Stimulated activated naive CD8-positive, alpha-beta T cell treated with anti-CD3 and anti-CD28 coated beads, Interleukin-15, Interleukin-2, amounts not matched to agents 100 ng/mL and 50 ng/mL, for 24 hours (primary cell): ENCODE data around the gene COL8A2.
A peak's percentile ranks its signal among the peaks of the same experiment; 100 is the strongest.

Experiments used
- H3K27ac Mint-ChIP-seq: one replicate; pipeline ENCODE4 v1.8.0; 2021; ENCODE audit warnings: mild to moderate bottlenecking, mixed read lengths
- H3K27me3 Mint-ChIP-seq: one replicate; pipeline ENCODE4 v1.8.0; 2021; ENCODE audit warnings: mixed read lengths
- H3K36me3 Mint-ChIP-seq: one replicate; pipeline ENCODE4 v1.8.0; 2021; ENCODE audit warnings: low read depth, mixed read lengths
- H3K4me1 Mint-ChIP-seq: one replicate; pipeline ENCODE4 v1.8.0; 2021; ENCODE audit warnings: low read depth, mixed read lengths
- H3K4me3 Mint-ChIP-seq: one replicate; pipeline ENCODE4 v1.8.0; 2021; ENCODE audit warnings: mild to moderate bottlenecking, mixed read lengths
- H3K9me3 Mint-ChIP-seq: one replicate; pipeline ENCODE4 v1.8.0; 2021; ENCODE audit warnings: mixed read lengths

COL8A2 gene

DNA sequence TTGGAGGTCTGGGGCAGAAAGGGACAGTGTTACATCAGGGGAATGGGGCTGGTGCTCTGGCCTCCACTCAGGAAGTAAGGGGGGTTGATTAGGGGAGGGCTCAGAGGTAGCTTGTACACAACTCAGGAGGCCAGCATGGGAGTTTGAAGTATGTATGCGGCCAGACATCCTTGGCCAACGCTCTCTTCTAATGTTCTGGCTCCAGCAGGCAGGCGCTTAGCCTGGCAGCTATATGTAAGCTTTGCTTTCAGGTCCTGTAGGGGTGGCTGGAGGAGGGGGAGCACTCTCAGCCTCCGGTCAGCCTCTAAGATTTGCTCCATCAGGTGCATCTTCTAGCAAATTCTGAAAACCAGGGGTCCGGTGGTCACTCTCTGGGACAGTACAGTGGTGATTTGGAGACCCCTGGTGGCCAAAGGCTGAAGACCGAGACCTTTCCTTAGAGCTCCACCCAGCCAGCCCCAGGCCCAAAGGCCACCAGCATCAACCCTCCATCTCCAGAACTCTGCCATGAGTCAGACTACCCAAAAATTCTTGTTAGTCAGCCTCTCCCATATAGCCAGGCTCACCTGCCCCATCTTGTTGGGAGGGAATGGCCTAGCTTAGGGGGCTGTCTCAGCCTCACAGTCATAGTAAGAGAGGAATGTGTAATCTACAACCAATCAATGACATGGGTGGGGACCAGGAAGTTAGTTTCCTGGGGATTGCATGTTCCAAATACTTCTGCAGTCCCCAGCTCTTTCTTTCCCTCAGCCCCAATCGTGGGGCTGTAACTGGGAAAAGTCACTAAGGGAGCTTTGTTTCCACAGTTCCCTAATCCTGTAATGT is 9.7 kb upstream of the COL8A2 start:
- H3K27me3 Mint-ChIP-seq, result no peaks in the 10 kb centered on the region
- no peak overlapping the region for H3K27ac Mint-ChIP-seq

DNA sequence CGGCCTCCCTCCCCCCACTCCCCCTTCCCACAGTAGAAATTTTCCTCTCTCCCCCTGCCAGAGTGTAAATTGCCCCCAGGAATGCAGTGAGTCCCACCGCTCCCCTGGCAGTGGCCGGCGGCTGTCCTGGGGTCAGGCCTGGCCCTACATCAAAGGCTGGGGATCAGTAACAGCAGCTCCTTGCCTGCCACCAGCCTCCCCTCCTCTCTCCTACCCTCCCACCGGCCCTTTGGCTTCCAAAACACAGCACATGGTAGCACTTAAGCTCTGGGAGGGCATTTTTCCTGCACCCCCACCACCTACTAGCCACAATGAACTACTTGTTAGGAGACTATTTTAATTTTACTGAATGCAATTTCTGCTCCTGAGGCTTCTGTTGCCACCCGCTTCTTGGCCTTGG is 9.0 kb upstream of the COL8A2 start:
- Mint-ChIP-seq H3K9me3 (no peaks in the 10 kb centered on the region), H3K27ac (no peak overlapping the region), H3K27me3 (no peaks in the 10 kb centered on the region), H3K4me3 (no peak overlapping the region), H3K36me3 (peaks cover 10% of the 10 kb centered on the region), H3K4me1 (peaks cover 3% of the 10 kb centered on the region)

More for the DNA sequence above, 9.7 kb upstream of the COL8A2 start:
- no peak overlapping the region for H3K4me3 Mint-ChIP-seq
- H3K4me1 Mint-ChIP-seq, result peaks cover 3% of the 10 kb centered on the region
- peaks cover 15% of the 10 kb centered on the region for H3K36me3 Mint-ChIP-seq
- no peaks in the 10 kb centered on the region for H3K9me3 Mint-ChIP-seq

GRCh38 chr1:36133484-36133883 is 8.5 kb upstream of the COL8A2 start:
- Mint-ChIP-seq H3K9me3 (no peaks in the 10 kb centered on the region), H3K4me3 (no peak overlapping the region), H3K27ac (no peak overlapping the region), H3K4me1 (peaks cover 3% of the 10 kb centered on the region), H3K36me3 (peaks cover 7% of the 10 kb centered on the region), H3K27me3 (no peaks in the 10 kb centered on the region)

DNA sequence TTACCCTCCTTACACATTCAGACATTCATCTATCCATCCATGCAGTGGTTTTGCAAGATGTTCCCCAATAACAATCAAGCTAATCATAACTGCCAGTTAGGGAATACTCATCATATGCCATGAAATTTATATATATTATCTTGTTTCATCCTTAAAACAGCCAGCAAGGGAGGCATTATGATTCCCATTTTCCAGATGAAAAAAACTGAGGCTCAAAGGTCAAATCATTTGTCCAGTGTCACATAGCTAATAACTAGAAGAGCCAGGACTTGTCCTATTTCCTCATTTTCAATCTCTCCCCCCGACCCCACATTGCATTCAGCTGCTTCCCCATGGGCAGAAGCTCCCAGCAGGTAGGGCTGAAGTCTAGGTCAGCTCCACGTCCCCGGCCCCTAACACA is 7.0 kb upstream of the COL8A2 start:
- Mint-ChIP-seq H3K36me3 (no peaks in the 10 kb centered on the region), H3K9me3 (no peaks in the 10 kb centered on the region), H3K27ac (no peak overlapping the region), H3K27me3 (no peaks in the 10 kb centered on the region), H3K4me3 (no peak overlapping the region), H3K4me1 (peaks cover 3% of the 10 kb centered on the region)

DNA sequence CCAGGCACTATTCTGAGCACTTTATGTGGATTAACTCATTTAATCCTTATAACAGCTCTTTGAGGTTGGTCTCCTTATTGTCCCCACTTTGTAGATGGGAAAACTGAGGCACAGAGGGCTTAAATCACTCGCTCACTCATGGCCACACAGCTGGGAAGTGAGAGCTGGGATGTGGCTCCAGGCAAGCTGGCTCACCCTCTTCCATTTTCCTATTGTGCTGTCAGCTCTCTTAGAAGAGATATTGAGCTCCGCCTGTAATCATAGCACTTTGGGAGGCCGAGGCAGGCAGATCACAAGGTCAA is 3.8 kb upstream of the COL8A2 start:
- Mint-ChIP-seq H3K4me1 (peaks cover 16% of the 10 kb centered on the region), H3K27me3 (peaks cover 17% of the 10 kb centered on the region), H3K27ac (no peak overlapping the region), H3K4me3 (no peak overlapping the region), H3K36me3 (no peaks in the 10 kb centered on the region), H3K9me3 (no peaks in the 10 kb centered on the region)

DNA sequence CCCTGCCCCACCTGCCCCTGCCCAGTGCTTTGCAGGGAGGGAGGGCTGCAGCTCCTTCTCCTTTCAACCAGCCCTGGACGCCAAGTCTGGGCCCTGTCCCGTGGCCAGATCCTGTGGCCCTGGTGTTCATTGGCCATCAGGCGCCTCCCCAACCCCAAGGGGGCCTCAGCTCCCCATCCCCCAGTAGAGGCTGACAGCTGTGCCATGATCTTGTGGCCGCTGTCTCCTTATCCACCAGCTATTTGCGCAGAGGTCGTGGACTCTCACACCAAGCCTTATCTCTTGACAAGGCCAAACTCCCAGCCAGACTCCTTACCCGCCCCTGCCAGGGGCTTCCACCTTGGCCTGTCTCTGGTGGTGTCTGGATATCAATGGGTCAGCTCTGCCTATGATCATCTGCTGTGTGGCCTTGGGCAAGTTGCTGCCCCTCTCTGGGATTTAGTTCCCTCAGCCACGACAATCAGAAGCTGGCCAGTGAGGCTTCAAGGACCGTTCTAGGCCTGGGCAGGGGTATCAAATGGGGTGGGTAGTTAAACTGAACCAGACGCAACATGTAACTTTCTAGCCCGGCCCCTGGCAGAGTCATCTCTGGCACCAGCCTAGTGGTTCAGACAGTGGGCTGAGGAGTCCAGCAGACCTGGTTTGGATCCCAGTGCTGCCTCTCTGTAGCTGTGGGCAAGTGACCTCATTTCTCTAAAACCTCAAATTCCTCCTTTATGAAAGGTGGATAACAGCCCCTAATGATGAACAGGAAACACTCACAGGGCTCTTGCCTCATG is 3.3 kb upstream of the COL8A2 start:
- Mint-ChIP-seq H3K9me3 (no peaks in the 10 kb centered on the region), H3K27ac (no peak overlapping the region), H3K4me3 (no peak overlapping the region), H3K36me3 (no peaks in the 10 kb centered on the region), H3K4me1 (peaks cover 21% of the 10 kb centered on the region), H3K27me3 (peaks cover 21% of the 10 kb centered on the region)

DNA sequence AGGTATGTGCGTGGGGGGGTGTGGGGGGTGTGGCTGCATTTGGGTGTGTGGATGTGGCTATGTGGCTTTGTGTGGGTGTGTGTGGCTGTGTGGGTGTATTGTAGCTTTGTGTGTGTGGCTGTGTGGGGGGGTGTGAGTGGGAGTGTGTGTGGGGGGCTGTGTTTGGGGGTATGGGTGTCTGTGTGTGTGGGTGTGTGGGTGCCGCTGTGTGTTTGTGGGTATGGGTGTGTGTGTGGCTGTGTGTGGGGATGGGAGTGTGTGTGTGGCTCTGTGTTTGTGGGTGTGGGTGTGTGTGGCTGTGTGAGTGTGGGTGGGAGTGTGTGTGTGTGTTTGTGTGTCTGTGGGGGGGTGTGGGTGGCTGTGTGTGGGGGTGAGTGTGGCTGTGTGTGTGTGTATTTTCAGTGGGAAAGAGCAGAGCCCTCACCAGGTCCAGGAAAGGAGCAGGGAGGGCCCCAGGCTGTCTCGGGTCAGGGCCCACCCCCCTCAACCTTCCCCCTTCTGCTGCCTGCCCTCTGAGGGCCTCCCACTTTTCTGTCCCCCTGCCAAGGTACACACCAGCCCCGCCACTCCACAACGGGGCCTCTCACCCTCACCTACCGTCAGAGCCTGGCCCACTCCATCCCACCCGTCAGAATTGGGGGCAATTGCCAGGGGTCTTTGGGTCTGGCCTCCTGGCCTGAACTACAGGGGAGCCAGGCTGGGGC is 1.9 kb upstream of the COL8A2 start:
- Mint-ChIP-seq H3K4me3 (no peak overlapping the region), H3K4me1 (peaks cover 29% of the 10 kb centered on the region), H3K9me3 (no peaks in the 10 kb centered on the region), H3K27me3 (peaks cover 31% of the 10 kb centered on the region), H3K27ac (no peak overlapping the region), H3K36me3 (no peaks in the 10 kb centered on the region)

DNA sequence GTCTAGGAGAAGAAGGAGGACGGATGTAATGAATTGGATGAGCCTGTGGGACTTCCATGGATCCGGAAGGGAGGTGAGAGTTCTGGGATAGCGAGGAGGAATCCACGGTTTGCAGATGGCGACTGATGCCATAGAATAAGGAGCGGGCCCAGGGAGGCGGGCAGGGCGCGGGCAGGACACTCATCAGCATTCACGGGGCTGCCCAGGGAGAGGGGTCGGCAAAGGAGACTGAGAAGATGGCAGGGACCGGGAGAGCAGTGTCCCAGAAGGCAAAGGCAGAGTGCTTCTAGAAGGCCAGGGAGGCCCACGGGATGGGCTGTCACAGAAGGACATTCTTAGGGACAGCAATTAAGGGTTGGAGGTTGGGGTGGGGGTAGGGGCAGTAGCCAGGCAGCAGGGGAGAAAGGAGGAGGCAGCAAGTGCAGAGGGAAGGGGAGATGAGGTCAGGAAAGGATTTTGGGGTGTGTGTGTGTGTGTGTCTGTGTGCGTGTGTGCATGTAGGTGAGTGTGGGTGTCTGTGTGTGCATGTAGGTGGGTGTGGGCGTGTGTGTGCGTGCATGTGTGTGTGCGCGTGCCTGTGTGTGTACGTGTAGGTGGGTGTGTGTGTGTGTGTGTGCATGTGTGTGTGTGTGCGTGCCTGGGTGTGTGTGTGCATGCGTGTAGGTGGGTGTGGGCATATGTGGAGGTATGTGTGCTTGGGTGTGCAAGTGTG is 1.1 kb upstream of the COL8A2 start:
- H3K27ac Mint-ChIP-seq, result no peak overlapping the region
- H3K4me1 Mint-ChIP-seq, result peaks cover 29% of the 10 kb centered on the region
- H3K9me3 Mint-ChIP-seq, result no peaks in the 10 kb centered on the region

DNA sequence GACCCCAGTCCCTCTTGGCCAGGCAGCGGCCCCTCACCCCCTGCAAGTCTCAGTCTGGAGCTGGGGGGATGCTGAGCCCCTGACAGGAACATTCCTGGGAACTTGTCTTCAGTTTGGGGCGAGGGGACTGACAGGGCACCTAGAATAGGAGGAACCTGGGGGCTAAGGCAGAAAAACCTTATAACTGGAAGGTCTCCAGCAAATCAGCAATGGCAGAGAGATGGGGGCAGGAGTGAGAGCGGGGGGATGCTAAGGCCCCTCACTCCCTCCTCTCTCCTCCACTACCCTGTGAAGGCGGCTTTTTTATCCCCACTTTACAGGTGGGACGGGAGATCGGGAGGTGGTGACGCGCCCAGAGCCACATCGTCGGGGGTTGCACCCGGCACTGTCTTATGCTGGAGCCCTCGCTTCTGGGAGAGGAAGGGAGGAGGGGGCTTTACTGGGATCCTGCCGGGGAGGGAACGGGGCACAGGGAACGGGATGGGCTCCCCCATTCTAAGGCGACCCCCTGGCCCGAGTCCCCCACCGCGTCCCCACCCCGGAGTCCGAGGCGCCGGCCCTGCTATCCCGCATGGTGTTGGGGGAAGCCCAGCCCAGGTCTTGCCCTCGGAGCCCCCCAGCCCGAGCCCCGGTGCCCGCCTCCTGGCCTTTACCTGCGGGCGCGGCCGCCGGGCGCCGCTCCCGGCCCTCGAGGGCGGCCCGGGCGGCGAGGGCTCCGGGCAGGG is 456 bp downstream of the COL8A2 start:
- H3K4me3 Mint-ChIP-seq, result peak overlapping the region; percentile 31
- H3K4me1 Mint-ChIP-seq, result peaks cover 29% of the 10 kb centered on the region
- H3K27ac Mint-ChIP-seq, result peak overlapping the region; percentile 70
- H3K36me3 Mint-ChIP-seq, result no peaks in the 10 kb centered on the region
- no peaks in the 10 kb centered on the region for H3K9me3 Mint-ChIP-seq
- H3K27me3 Mint-ChIP-seq, result peaks cover 31% of the 10 kb centered on the region

More for the DNA sequence above, 1.1 kb upstream of the COL8A2 start:
- H3K27me3 Mint-ChIP-seq, result peaks cover 31% of the 10 kb centered on the region
- H3K4me3 Mint-ChIP-seq, result peak overlapping the region; percentile 1
- H3K36me3 Mint-ChIP-seq, result no peaks in the 10 kb centered on the region

GRCh38 chr1:36123356-36123755 is 1.7 kb downstream of the COL8A2 start:
- peaks cover 31% of the 10 kb centered on the region for H3K27me3 Mint-ChIP-seq
- H3K9me3 Mint-ChIP-seq, result no peaks in the 10 kb centered on the region
- H3K36me3 Mint-ChIP-seq, result no peaks in the 10 kb centered on the region
- H3K4me3 Mint-ChIP-seq, result peak overlapping the region; percentile 14
- peak overlapping the region; percentile 75 for H3K27ac Mint-ChIP-seq
- H3K4me1 Mint-ChIP-seq, result peaks cover 29% of the 10 kb centered on the region

- no peaks in the 10 kb centered on the region for H3K36me3 Mint-ChIP-seq
- H3K9me3 Mint-ChIP-seq, result no peaks in the 10 kb centered on the region
- no peak overlapping the region for H3K27ac Mint-ChIP-seq
- H3K27me3 Mint-ChIP-seq, result peaks cover 31% of the 10 kb centered on the region
- no peak overlapping the region for H3K4me3 Mint-ChIP-seq
- peaks cover 29% of the 10 kb centered on the region for H3K4me1 Mint-ChIP-seq
Observed at GRCh38 chr1:36122062-36123030, 2.7 kb downstream of the COL8A2 start.

- H3K27ac Mint-ChIP-seq, result no peak overlapping the region
- H3K27me3 Mint-ChIP-seq, result peaks cover 20% of the 10 kb centered on the region
- peaks cover 17% of the 10 kb centered on the region for H3K4me1 Mint-ChIP-seq
- no peaks in the 10 kb centered on the region for H3K36me3 Mint-ChIP-seq
- no peaks in the 10 kb centered on the region for H3K9me3 Mint-ChIP-seq
- no peak overlapping the region for H3K4me3 Mint-ChIP-seq
Observed at GRCh38 chr1:36119456-36119855, 5.6 kb downstream of the COL8A2 start.

GRCh38 chr1:36118447-36119204 is 6.4 kb downstream of the COL8A2 start:
- Mint-ChIP-seq H3K9me3 (no peaks in the 10 kb centered on the region), H3K4me1 (peaks cover 11% of the 10 kb centered on the region), H3K4me3 (no peak overlapping the region), H3K27ac (no peak overlapping the region), H3K36me3 (no peaks in the 10 kb centered on the region), H3K27me3 (peaks cover 13% of the 10 kb centered on the region)
